Neural progenitor cell (in vitro differentiated cells): ENCODE data around the gene ZNF469. TPM values are rescaled to one million over a fixed set of nuclear protein-coding genes. Genes with fewer than 3 reads are reported as not detected.

Source experiments
- DNase-seq: peaks from one replicate; pipeline ENCODE4 v3.0.0-alpha.2; 2016; ENCODE audit warnings: low spot score
- H2AFZ ChIP-seq: fragments of 200-600 bp; sonication (generic); replicated peaks from 2 replicates; pipeline ENCODE4 v1.6.1; 2016; ENCODE audit warnings: antibody characterized with exemption
- H3F3A ChIP-seq: fragments of 200-600 bp; sonication (generic); 2 replicates; pipeline ENCODE4 v1.6.1; 2016; ENCODE audit warnings: antibody characterized with exemption, low read depth
- H3K27ac ChIP-seq: fragments of 200-600 bp; sonication (generic); 2 replicates; pipeline ENCODE4 v1.5.1; 2016; ENCODE audit warnings: mild to moderate bottlenecking
- H3K27me3 ChIP-seq: fragments of 200-600 bp; sonication (generic); 2 replicates; pipeline ENCODE4 v1.6.1; 2016; ENCODE audit warnings: mild to moderate bottlenecking, moderate library complexity
- H3K36me3 ChIP-seq: fragments of 200-600 bp; sonication (generic); 2 replicates; pipeline ENCODE4 v1.5.1; 2016
- H3K4me1 ChIP-seq: fragments of 200-600 bp; sonication (generic); 2 replicates; pipeline ENCODE4 v1.6.1; 2016; ENCODE audit warnings: mixed run types
- H3K4me2 ChIP-seq: fragments of 200-600 bp; sonication (generic); 2 replicates; pipeline ENCODE4 v1.6.1; 2016
- H3K4me3 ChIP-seq: fragments of 200-600 bp; sonication (generic); 2 replicates; pipeline ENCODE4 v1.5.1; 2016
- H3K79me2 ChIP-seq: fragments of 200-600 bp; sonication (generic); 2 replicates; pipeline ENCODE4 v1.6.1; 2016; ENCODE audit warnings: low read depth
- H3K9ac ChIP-seq: fragments of 200-600 bp; sonication (generic); 2 replicates; pipeline ENCODE4 v1.6.1; 2016
- H3K9me3 ChIP-seq: fragments of 200-600 bp; sonication (generic); 2 replicates; pipeline ENCODE4 v1.5.1; 2016; ENCODE audit warnings: low read depth
- H4K20me1 ChIP-seq: fragments of 200-600 bp; sonication (generic); 2 replicates; pipeline ENCODE4 v1.6.1; 2016; ENCODE audit warnings: low read depth
- H3K27ac Mint-ChIP-seq: 3 replicates; pipeline ENCODE4 v1.8.0; 2021; ENCODE audit warnings: mixed read lengths
- H3K27me3 Mint-ChIP-seq: 2 replicates; pipeline ENCODE4 v1.8.0; 2022; ENCODE audit warnings: low read depth, mild to moderate bottlenecking, inconsistent platforms, moderate library complexity, mixed read lengths; ENCODE audit not compliant: insufficient read depth
- H3K36me3 Mint-ChIP-seq: 3 replicates; pipeline ENCODE4 v1.8.0; 2021; ENCODE audit warnings: mixed read lengths
- H3K4me1 Mint-ChIP-seq: 3 replicates; pipeline ENCODE4 v1.8.0; 2021; ENCODE audit warnings: mixed read lengths
- H3K4me3 Mint-ChIP-seq: 3 replicates; pipeline ENCODE4 v1.8.0; 2021; ENCODE audit warnings: mild to moderate bottlenecking, moderate library complexity, mixed read lengths
- H3K9me3 Mint-ChIP-seq: 3 replicates; pipeline ENCODE4 v1.8.0; 2020; ENCODE audit warnings: mixed read lengths
- EZH2 ChIP-seq: fragments of 200-600 bp; sonication (generic); IDR thresholded peaks from 2 replicates; pipeline ENCODE4 v1.6.1; 2017; ENCODE audit warnings: antibody characterized with exemption, mild to moderate bottlenecking, moderate library complexity
- EZH2phosphoT487 ChIP-seq: fragments of 200-600 bp; sonication (generic); IDR thresholded peaks from 2 replicates; pipeline ENCODE4 v1.6.1; 2017; ENCODE audit warnings: antibody characterized with exemption
- total RNA-seq: library from RNA; depleted of rRNA; stranded (reverse); fragments of >200 nt; gene quantifications from 2 replicates; pipeline ENCODE4 v1.2.3, GENCODE V29; 2015; ENCODE audit warnings: low replicate concordance
- TF ChIP-seq, protein P1 (sequence below): fragments of 200-600 bp; sonication (generic); IDR thresholded peaks from 2 replicates; pipeline ENCODE4 v1.5.1; 2017; ENCODE audit warnings: antibody characterized with exemption, mild to moderate bottlenecking

The ZNF469 gene
- total RNA-seq, 1 donor from 2014 or later = 0.02 TPM

DNA sequence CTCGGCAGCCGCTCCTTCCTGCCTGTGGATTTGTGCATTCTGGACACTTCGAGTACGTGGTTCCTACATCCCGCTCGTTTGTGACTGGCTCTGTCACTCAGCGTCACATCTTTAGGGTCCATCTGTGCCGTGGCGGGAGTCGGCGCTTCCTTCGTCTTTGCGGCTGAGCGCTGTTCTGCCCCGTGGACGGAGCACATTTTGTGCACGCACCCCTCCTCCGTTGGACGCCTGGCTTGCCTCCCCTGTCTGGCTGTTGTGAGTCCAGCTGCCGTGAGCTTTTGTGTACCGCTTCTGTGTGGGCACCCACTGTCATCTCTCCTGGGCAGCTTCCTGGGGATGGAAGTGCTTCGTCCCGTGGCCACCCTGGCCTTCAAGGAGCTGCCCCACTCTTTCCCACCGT lies 6.4 kb downstream of the ZNF469 start:
- peaks cover 29% of the 10 kb centered on the region for H3K27me3 ChIP-seq
- no peaks in the 10 kb centered on the region for H3K79me2 ChIP-seq
- H3K27ac ChIP-seq = no peak overlapping the region
- no peak for TF ChIP-seq EZH2phosphoT487
- TF ChIP-seq EZH2 = no peak
- TF ChIP-seq, protein P1, sequence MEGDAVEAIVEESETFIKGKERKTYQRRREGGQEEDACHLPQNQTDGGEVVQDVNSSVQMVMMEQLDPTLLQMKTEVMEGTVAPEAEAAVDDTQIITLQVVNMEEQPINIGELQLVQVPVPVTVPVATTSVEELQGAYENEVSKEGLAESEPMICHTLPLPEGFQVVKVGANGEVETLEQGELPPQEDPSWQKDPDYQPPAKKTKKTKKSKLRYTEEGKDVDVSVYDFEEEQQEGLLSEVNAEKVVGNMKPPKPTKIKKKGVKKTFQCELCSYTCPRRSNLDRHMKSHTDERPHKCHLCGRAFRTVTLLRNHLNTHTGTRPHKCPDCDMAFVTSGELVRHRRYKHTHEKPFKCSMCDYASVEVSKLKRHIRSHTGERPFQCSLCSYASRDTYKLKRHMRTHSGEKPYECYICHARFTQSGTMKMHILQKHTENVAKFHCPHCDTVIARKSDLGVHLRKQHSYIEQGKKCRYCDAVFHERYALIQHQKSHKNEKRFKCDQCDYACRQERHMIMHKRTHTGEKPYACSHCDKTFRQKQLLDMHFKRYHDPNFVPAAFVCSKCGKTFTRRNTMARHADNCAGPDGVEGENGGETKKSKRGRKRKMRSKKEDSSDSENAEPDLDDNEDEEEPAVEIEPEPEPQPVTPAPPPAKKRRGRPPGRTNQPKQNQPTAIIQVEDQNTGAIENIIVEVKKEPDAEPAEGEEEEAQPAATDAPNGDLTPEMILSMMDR = no peak
- DNase-seq = no peak
- H3K9me3 ChIP-seq = no peaks in the 10 kb centered on the region
- no peak overlapping the region for H2AFZ ChIP-seq
- H3K4me2 ChIP-seq = no peak overlapping the region
- peaks cover 2% of the 10 kb centered on the region for H4K20me1 ChIP-seq
- no peaks in the 10 kb centered on the region for H3K9me3 Mint-ChIP-seq
- H3F3A ChIP-seq = no peaks in the 10 kb centered on the region
- peaks cover 4% of the 10 kb centered on the region for H3K4me1 Mint-ChIP-seq
- H3K36me3 Mint-ChIP-seq = no peaks in the 10 kb centered on the region
- H3K4me3 Mint-ChIP-seq = no peak overlapping the region
- no peaks in the 10 kb centered on the region for H3K36me3 ChIP-seq
- no peaks in the 10 kb centered on the region for H3K4me1 ChIP-seq
- H3K27ac Mint-ChIP-seq = peak overlapping the region; percentile 46
- no peak overlapping the region for H3K4me3 ChIP-seq
- H3K9ac ChIP-seq = no peak overlapping the region
- peaks cover 22% of the 10 kb centered on the region for H3K27me3 Mint-ChIP-seq

DNA sequence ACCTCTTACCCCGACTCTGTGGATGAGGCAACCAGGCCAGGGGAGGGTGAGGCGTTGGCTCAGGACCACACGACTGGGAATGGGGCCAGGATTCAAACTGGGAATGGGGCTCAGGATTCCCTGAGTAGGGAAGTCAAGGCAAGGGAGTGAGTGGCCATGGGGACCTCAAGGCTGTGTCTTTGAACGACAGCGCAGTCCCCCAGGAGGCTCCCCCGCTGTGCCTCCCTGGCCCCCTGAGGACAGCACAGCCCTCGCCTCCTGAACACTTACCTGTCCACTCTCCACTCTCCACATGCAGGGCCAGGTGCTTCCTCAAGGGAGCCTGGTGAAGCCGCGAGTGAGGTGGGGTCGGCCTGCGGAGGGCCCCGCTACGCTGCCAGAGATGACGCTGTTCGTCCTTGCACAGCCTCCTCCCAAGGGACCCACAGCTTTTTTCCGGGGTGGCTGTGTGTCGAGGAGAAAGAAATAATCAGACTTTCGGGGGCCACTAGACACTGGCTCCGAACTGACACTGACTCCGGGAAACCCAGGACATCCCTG lies 6.9 kb downstream of the ZNF469 start:
- Histone ChIP-seq H3K4me2 (no peak overlapping the region), H2AFZ (no peak overlapping the region), H3K27ac (no peak overlapping the region), H3F3A (no peaks in the 10 kb centered on the region), H3K79me2 (no peaks in the 10 kb centered on the region), H3K4me3 (no peak overlapping the region), H3K9me3 (no peaks in the 10 kb centered on the region), H3K36me3 (no peaks in the 10 kb centered on the region), H4K20me1 (no peaks in the 10 kb centered on the region), H3K9ac (no peak overlapping the region), H3K27me3 (peaks cover 24% of the 10 kb centered on the region), H3K4me1 (no peaks in the 10 kb centered on the region)
- peaks cover 17% of the 10 kb centered on the region for H3K27me3 Mint-ChIP-seq
- no peaks in the 10 kb centered on the region for H3K36me3 Mint-ChIP-seq
- peaks cover 2% of the 10 kb centered on the region for H3K4me1 Mint-ChIP-seq
- no peak overlapping the region for H3K4me3 Mint-ChIP-seq
- no peak for DNase-seq
- TF ChIP-seq, protein P1 = no peak
- TF ChIP-seq EZH2phosphoT487 = no peak
- no peak for TF ChIP-seq EZH2
- H3K9me3 Mint-ChIP-seq = no peaks in the 10 kb centered on the region
- no peak overlapping the region for H3K27ac Mint-ChIP-seq

DNA sequence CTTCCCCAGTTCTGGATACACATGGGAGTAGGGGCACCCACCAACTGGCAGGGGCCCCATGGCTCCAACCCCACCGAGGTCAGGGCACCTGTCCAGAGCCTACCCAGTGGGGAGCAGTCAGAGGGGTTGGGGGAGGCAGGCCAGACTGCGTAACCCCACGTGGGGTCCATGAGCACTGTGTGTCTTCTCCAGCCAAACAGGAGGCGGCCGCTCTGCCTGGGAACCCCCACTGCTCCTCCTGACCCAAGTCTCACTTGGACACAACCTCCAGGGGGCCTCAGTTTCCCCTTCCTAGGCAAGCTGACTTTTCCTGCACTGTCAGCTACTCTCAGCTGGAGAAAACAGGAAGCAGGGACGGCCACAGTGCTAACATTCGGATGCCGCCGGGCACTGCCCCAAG lies 7.5 kb downstream of the ZNF469 start:
- H3K79me2 ChIP-seq = no peaks in the 10 kb centered on the region
- no peak overlapping the region for H2AFZ ChIP-seq
- no peak overlapping the region for H3K27ac Mint-ChIP-seq
- no peaks in the 10 kb centered on the region for H3K9me3 ChIP-seq
- H3K4me1 Mint-ChIP-seq = no peaks in the 10 kb centered on the region
- H4K20me1 ChIP-seq = no peaks in the 10 kb centered on the region
- H3K4me3 Mint-ChIP-seq = no peak overlapping the region
- H3K27ac ChIP-seq = no peak overlapping the region
- H3K4me3 ChIP-seq = no peak overlapping the region
- H3K27me3 ChIP-seq = peaks cover 18% of the 10 kb centered on the region
- no peak overlapping the region for H3K9ac ChIP-seq
- DNase-seq = no peak
- peaks cover 14% of the 10 kb centered on the region for H3K27me3 Mint-ChIP-seq
- TF ChIP-seq, protein P1 = no peak
- TF ChIP-seq EZH2phosphoT487 (no peak), EZH2 (no peak)
- H3K4me2 ChIP-seq = no peak overlapping the region
- no peaks in the 10 kb centered on the region for H3K36me3 Mint-ChIP-seq
- H3K9me3 Mint-ChIP-seq = no peaks in the 10 kb centered on the region
- H3K4me1 ChIP-seq = no peaks in the 10 kb centered on the region
- no peaks in the 10 kb centered on the region for H3K36me3 ChIP-seq
- no peaks in the 10 kb centered on the region for H3F3A ChIP-seq
